Limb (tissue), 2 donors: ENCODE measurements around the gene ACAT1.
"Not testable (repeated sequence)": the region's sequence is repeated elsewhere in the genome, so short reads cannot be mapped to it uniquely, and the experiment has no call there.

Source experiments
- DNase-seq, 2 donors: peaks; one replicate each; pipeline ENCODE4 v3.0.0-alpha.2; 2016; ENCODE audit errors: extremely low spot score in 2 of 2

The ACAT1 gene

DNA sequence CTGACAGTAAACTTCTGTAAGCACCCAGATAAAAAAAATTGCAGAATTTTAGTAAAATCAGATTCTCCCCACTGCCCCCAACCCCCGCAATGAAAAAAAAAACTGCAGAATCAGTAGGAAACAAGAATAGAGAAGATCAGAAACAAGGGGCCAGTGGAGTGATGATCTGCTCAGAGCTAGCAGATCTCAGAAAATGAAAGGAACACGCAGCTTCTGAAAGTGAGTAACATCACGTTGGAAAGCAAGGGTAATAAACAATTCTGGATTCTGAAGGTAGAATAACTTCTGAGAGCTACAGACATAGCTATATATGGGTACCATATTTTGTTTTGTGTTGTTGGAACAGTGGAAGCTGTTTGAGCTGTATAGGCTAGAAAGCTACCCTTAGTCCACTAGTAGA is 23.2 kb downstream of the ACAT1 start:
- DNase-seq, result no peak

DNA sequence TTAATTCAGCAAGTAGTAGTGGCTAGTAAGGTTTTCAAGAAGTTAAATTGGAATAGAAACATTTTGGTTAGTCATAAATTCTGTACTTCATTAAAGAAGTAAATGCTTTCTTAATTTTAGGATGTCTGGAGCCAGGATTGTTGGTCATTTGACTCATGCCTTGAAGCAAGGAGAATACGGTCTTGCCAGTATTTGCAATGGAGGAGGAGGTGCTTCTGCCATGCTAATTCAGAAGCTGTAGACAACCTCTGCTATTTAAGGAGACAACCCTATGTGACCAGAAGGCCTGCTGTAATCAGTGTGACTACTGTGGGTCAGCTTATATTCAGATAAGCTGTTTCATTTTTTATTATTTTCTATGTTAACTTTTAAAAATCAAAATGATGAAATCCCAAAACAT is 25.8 kb downstream of the ACAT1 start:
- no peak for DNase-seq

DNA sequence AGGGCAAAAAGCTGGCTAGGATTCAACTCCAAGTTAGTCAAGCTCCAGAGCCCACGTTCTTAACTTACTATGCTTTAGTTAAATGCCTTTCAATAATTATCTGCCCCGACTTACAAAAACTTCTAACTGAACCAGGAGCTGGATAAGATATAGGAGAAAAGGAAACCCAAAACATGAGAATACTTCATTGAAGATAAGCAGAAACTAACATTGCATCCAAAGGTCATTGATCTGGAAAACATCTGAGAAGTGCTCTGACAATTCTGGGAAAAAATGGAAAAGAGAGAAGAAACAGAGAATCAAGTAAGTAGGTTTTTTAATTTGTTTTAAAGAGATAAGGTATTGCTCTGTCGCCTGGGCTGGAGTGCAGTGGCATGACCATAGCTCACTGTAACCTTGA is 27.2 kb downstream of the ACAT1 start:
- DNase-seq, result no peak

DNA sequence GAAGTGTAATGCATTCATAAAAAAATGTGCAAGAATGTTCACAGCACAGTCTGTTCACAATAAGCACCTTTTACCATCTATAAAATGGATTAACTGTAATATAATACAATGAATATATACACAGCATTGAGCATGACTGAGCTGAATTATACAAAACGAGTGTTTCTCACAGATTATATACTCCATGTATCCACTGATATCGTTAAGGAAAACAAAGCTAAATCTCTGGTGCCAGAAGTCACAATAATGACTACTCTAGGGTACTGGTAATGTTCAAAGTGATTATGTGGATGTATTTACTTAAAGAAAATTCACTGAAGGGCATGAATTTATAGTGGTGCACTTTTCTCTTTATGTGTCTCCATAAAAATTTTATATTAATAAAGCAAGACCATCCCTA is 33.2 kb downstream of the ACAT1 start:
- DNase-seq, result no peak

DNA sequence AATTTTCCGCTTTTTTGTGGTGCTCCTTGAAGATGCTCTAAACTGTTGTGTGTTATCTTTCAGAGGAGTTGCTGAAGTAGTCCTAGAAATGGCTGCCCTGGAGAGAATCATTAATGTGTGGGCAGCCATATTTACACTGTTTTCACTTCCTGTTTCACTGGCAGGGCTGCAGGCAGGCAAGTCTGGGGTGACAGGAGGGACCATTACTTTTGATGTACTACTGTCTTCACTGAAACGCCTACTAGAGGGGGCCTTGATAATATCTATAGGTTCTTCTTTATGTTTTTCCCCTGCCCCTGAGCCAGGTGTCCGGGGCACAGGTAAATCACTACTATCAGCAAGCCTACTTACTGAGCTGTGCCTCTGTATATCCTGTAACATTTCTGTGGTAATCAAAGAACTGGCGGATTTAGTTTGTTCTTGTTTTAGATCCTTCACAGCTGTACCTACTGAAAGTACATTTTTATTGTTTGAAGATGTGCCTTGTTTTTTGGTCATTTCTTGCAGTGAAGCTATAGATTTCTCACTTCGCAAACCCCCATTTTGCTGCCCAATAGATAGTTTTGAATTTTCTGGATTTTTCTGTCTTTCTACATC is 39.7 kb downstream of the ACAT1 start:
- DNase-seq, result no peak

DNA sequence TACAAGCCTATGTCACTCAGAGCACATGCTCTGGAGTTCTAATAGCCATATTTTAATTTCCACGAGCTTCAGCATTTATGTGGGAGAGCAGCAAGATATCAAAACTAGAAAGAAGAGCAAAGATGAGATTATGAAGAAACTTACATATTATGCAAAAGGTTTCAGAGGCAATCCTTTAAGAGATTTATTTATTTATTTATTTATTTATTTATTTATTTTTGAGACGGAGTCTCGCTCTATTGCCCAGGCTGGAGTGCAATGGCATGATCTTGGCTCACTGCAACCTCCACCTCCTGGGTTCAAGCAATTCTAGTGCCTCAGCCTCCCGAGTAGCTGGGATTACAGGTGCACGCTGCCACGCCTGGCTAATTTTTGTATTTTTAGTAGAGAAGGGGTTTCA is 41.5 kb downstream of the ACAT1 start:
- DNase-seq, result not testable (repeated sequence)

DNA sequence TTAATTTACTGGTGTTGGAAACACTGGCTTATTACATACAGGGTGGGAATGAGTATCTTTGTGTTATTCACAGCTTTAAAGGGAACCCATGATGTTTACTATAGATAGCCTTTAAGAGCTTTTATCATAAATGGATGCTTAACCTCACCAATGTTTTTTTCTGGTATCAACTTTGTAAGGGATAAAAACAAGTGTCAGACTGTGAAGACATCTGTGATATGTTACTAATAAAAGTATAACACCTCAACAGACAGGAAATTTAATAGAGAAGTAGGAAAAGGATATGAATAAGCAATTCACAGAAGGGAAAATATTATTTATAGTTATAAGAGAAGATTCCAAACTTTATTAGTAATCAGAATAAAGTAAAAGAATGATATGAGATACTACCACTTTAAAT is 46.3 kb downstream of the ACAT1 start:
- DNase-seq, result no peak

DNA sequence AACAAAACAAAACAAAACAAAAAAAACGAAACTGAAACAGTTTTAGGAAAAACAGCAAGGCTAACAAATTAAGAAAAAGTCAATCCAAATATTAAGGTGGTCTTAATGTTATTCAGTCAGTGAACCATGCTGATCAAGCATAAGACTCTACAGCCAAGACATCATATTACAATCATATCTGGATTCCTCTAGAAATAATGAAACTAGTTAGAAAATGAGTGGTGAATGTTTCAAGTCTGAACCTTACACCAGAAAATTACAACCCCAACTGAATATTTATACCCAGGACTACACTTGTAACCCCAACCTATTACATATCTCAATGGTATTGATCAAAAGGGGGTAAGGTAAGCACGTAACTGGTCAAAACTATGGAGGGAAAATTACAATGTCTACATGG is 48.8 kb downstream of the ACAT1 start:
- DNase-seq, result no peak

DNA sequence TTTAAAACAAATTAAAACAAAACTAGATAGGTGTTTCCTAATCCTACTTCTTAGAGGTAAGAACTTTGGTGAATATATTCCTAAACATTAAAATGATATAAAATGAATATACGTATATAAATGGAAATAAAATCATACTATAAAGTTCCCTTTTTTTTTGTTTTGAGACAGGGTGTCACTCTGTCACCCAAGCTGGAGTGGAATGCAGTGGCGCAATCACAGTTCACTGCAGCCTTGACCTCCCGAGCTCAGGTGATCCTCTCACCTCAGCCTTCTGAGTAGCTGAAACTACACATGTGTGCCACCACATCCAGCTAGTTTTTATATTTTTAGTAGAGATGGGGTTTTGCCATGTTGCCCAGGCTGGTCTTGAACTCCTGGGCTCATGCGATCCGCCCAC is 56.2 kb downstream of the ACAT1 start:
- DNase-seq, result no peak

DNA sequence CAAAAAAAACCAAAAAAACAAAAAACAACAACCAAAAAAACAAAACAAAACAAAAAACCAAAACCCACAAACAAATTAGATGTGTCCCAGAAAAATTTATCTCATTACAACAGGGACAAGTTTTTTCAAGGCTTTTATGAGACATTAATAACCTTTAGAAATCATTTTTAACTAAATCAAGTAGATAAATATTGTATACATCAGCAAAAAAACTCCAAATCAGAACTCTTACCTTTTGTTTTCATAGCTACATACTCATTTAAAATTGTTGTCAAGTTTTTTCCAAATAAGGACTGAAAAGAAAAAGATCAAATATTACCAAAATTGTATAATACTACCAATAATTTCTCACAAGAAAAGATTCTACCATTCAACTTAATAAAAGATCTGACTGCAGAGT is 72.4 kb downstream of the ACAT1 start:
- DNase-seq, result no peak

DNA sequence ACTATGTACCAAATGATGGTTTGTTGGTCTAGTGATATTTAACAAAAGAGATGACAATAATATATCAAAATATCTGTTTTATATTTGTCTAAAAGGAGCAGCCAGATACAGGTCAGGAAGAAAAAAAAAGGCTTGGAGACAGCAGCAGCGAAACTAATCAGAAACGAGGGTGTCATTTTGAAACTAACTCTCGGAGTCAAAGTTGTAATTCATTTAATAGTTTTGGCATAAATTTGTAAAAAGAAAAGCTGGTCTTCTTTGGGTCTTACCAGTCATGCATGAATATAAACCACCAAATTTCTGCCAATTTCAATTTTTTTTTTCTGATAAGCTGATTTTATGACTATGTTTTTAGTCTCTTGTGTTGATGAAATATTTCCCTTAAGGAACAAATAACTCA is 75.5 kb downstream of the ACAT1 start:
- no peak for DNase-seq
